Smooth muscle cell (in vitro differentiated cells): Measurements from ENCODE around the gene PADI4. TPM values are rescaled to one million over a fixed set of nuclear protein-coding genes. Genes with fewer than 3 reads are reported as not detected.

Experiments used
- DNase-seq: peaks from one replicate; lab custom pipeline; 2025; ENCODE audit not compliant: unreplicated experiment; lab: John Stamatoyannopoulos, UW
- H2AFZ ChIP-seq: fragments of 200-600 bp; sonication (generic); 2 replicates; pipeline ENCODE4 v1.6.0; 2016; ENCODE audit warnings: antibody characterized with exemption, low read depth, mild to moderate bottlenecking
- H3F3A ChIP-seq: fragments of 200-600 bp; sonication (generic); 2 replicates; pipeline ENCODE4 v1.6.0; 2017; ENCODE audit warnings: antibody characterized with exemption, low read depth
- H3K27ac ChIP-seq: fragments of 200-600 bp; sonication (generic); 2 replicates; pipeline ENCODE4 v1.5.1; 2016; ENCODE audit warnings: low read depth, mild to moderate bottlenecking
- H3K27me3 ChIP-seq: fragments of 200-600 bp; sonication (generic); 2 replicates; pipeline ENCODE4 v1.6.1; 2016; ENCODE audit warnings: low read depth, mild to moderate bottlenecking
- H3K36me3 ChIP-seq: fragments of 200-600 bp; sonication (generic); 2 replicates; pipeline ENCODE4 v1.5.1; 2016; ENCODE audit warnings: low read depth
- H3K4me1 ChIP-seq: fragments of 200-600 bp; sonication (generic); 2 replicates; pipeline ENCODE4 v1.5.1; 2016; ENCODE audit warnings: low read depth
- H3K4me2 ChIP-seq: fragments of 200-600 bp; sonication (generic); 2 replicates; pipeline ENCODE4 v1.6.0; 2016; ENCODE audit warnings: mild to moderate bottlenecking
- H3K4me3 ChIP-seq: fragments of 200-600 bp; sonication (generic); 2 replicates; pipeline ENCODE4 v1.5.1; 2016; ENCODE audit warnings: mild to moderate bottlenecking
- H3K79me2 ChIP-seq: fragments of 200-600 bp; sonication (generic); 2 replicates; pipeline ENCODE4 v1.6.0; 2016; ENCODE audit warnings: low read depth, mild to moderate bottlenecking
- H3K9ac ChIP-seq: fragments of 200-600 bp; sonication (generic); 2 replicates; pipeline ENCODE4 v1.6.0; 2016; ENCODE audit warnings: low read depth
- H3K9me3 ChIP-seq: fragments of 200-600 bp; sonication (generic); replicated peaks from 2 replicates; pipeline ENCODE4 v1.5.1; 2016; ENCODE audit warnings: low read depth
- H4K20me1 ChIP-seq: fragments of 200-600 bp; sonication (generic); 2 replicates; pipeline ENCODE4 v1.6.0; 2016; ENCODE audit warnings: low read depth
- CTCF ChIP-seq: fragments of 200-600 bp; sonication (generic); IDR thresholded peaks from 2 replicates; pipeline ENCODE4 v1.5.1; 2017; ENCODE audit warnings: borderline replicate concordance, mild to moderate bottlenecking, antibody characterized with exemption; ENCODE audit not compliant: insufficient read depth, poor library complexity, severe bottlenecking
- WGBS: methylation state at CpG from one replicate; pipeline ENCODE4 v1.1.7; 2016; ENCODE audit warnings: low lambda C conversion rate; 5-methylcytosine and 5-hydroxymethylcytosine counted together
- polyA plus RNA-seq: library from polyadenylated mRNA; unstranded; fragments of >200 nt; fragmentation: Nextera tagmentation; extraction: Ambion mirVana; gene quantifications from 2 replicates; pipeline ENCODE4 v1.2.1, GENCODE V29; 2016
- total RNA-seq: library from RNA; depleted of rRNA; stranded (reverse); fragments of >200 nt; gene quantifications from 2 replicates; pipeline ENCODE4 v1.2.3, GENCODE V29; 2014

Gene PADI4
- total and polyA plus RNA-seq, 2 experiments from 2014 or later = not detected

- Histone ChIP-seq H3K27ac (no peak overlapping the region), H3K4me1 (no peaks in the 10 kb centered on the region), H3K36me3 (no peaks in the 10 kb centered on the region), H4K20me1 (no peaks in the 10 kb centered on the region), H3K9me3 (no peaks in the 10 kb centered on the region), H3F3A (no peaks in the 10 kb centered on the region), H3K79me2 (no peaks in the 10 kb centered on the region), H3K9ac (no peak overlapping the region), H3K4me3 (no peak overlapping the region), H3K27me3 (no peaks in the 10 kb centered on the region), H3K4me2 (no peak overlapping the region), H2AFZ (no peak overlapping the region)
- TF ChIP-seq CTCF = no peak
- 90% methylated on average over 5 of the region's 5 CpGs for WGBS
- DNase-seq = no peak
Measured at GRCh38 chr1:17296086-17296485, 11.9 kb upstream of the PADI4 start.

GRCh38 chr1:17297991-17298390 is 10.0 kb upstream of the PADI4 start:
- Histone ChIP-seq H3F3A (no peaks in the 10 kb centered on the region), H2AFZ (no peak overlapping the region), H3K27me3 (no peaks in the 10 kb centered on the region), H4K20me1 (no peaks in the 10 kb centered on the region), H3K36me3 (no peaks in the 10 kb centered on the region), H3K79me2 (no peaks in the 10 kb centered on the region), H3K9ac (no peak overlapping the region), H3K4me1 (no peaks in the 10 kb centered on the region), H3K9me3 (peaks cover 7% of the 10 kb centered on the region), H3K4me2 (no peak overlapping the region), H3K4me3 (no peak overlapping the region), H3K27ac (no peak overlapping the region)
- TF ChIP-seq CTCF = no peak
- DNase-seq = no peak
- WGBS = 82% methylated on average over 7 of the region's 7 CpGs

GRCh38 chr1:17301767-17302166 is 6.2 kb upstream of the PADI4 start:
- no peak overlapping the region for H3K27ac ChIP-seq
- H3F3A ChIP-seq = no peaks in the 10 kb centered on the region
- 82% methylated on average over 5 of the region's 5 CpGs for WGBS

More at GRCh38 chr1:17301767-17302166, 6.2 kb upstream of the PADI4 start:
- Histone ChIP-seq H3K36me3 (no peaks in the 10 kb centered on the region), H3K4me2 (no peak overlapping the region), H3K79me2 (no peaks in the 10 kb centered on the region), H3K4me1 (no peaks in the 10 kb centered on the region), H3K9me3 (peaks cover 7% of the 10 kb centered on the region), H3K9ac (no peak overlapping the region), H2AFZ (no peak overlapping the region), H3K4me3 (no peak overlapping the region), H3K27me3 (no peaks in the 10 kb centered on the region), H4K20me1 (no peaks in the 10 kb centered on the region)
- DNase-seq = no peak
- no peak for TF ChIP-seq CTCF
